Measurements from ENCODE around the gene SDE2. TPM values are rescaled to one million over a fixed set of nuclear protein-coding genes. Genes with fewer than 3 reads are reported as not detected.

SDE2 gene
- total RNA-seq, 1 experiment from 2014 or later, result 18.3 TPM

GRCh38 chr1:225944387-225944786 is 54.8 kb downstream of the SDE2 start:
- Histone ChIP-seq H3K27ac (ENCODE audit: low read length) (no peak overlapping the region), H3K9me3 (ENCODE audit: control insufficient read depth, insufficient read depth, low read depth, low read length) (no peaks in the 10 kb centered on the region), H3K27me3 (ENCODE audit: control insufficient read depth, insufficient read depth, low read length) (no peaks in the 10 kb centered on the region; the same call in 1 of the 2 replicates), H3K36me3 (ENCODE audit: control insufficient read depth, insufficient read depth, low read length) (no peaks in the 10 kb centered on the region), H3K4me1 (ENCODE audit: control insufficient read depth, insufficient read depth, low read length) (no peaks in the 10 kb centered on the region), H3K4me3 (ENCODE audit: low read depth in 2 of 2, low read length in 2 of 2) (no peak overlapping the region)
- ATAC-seq (no peak), DNase-seq (ENCODE audit: low read depth, low spot score) (no peak)
- intact Hi-C loops (cut with micrococcal nuclease; ENCODE audit: unreplicated experiment) (no loop called here), in situ Hi-C loops (cut with HindIII; ENCODE audit: low pct_unique_long_range_greater_than_20kb, low sequenced_read_pairs) (no loop called here)
- TF ChIP-seq TCF7L2 (IDR thresholded peaks at IDR 0.05; ENCODE audit: low read depth, low read length), result no peak
- TF ChIP-seq POLR2AphosphoS5 (IDR thresholded peaks at IDR 0.05; ENCODE audit: low read depth, low read length), result no peak
- TF ChIP-seq SIN3A (IDR thresholded peaks at IDR 0.05; ENCODE audit: borderline replicate concordance, insufficient read depth, low read depth, low read length), result no peak
- TF ChIP-seq REST (IDR thresholded peaks at IDR 0.05; ENCODE audit: insufficient read depth in 1 of 2, low read depth in 2 of 2, low read length in 1 of 2), result no peak
- TF ChIP-seq CTCF (IDR thresholded peaks at IDR 0.05), result no peak
- ChIA-PET POLR2A (no interaction called here), CTCF (interaction anchor here (0.6 kb wide), 1 partner anchor 34 kb away, joined by 5 read pairs; no protein-coding TSS in a partner anchor)
- no TSS peak for BruUV-seq (replicated peaks)

- ChIA-PET POLR2A (no interaction called here), CTCF (no interaction called here)
- no peak for ATAC-seq
- H3K27me3 ChIP-seq (ENCODE audit: control insufficient read depth, insufficient read depth, low read length), result no peaks in the 10 kb centered on the region; the same call in 1 of the 2 replicates
- no peaks in the 10 kb centered on the region for H3K9me3 ChIP-seq (ENCODE audit: control insufficient read depth, insufficient read depth, low read depth, low read length)
- TF ChIP-seq TCF7L2 (IDR thresholded peaks at IDR 0.05; ENCODE audit: low read depth, low read length), result no peak
- TF ChIP-seq REST (IDR thresholded peaks at IDR 0.05; ENCODE audit: insufficient read depth in 1 of 2, low read depth in 2 of 2, low read length in 1 of 2), result no peak
- TF ChIP-seq POLR2AphosphoS5 (IDR thresholded peaks at IDR 0.05; ENCODE audit: low read depth, low read length), result no peak
- TF ChIP-seq CTCF (IDR thresholded peaks at IDR 0.05), result no peak
- no peak for TF ChIP-seq SIN3A (IDR thresholded peaks at IDR 0.05; ENCODE audit: borderline replicate concordance, insufficient read depth, low read depth, low read length)
- intact Hi-C loops (cut with micrococcal nuclease; ENCODE audit: unreplicated experiment), result no loop called here
- no peak overlapping the region for H3K27ac ChIP-seq (ENCODE audit: low read length)
- no peak for DNase-seq (ENCODE audit: low read depth, low spot score)
- H3K4me1 ChIP-seq (ENCODE audit: control insufficient read depth, insufficient read depth, low read length), result no peaks in the 10 kb centered on the region
- no TSS peak for BruUV-seq (replicated peaks)
- no peak overlapping the region for H3K4me3 ChIP-seq (ENCODE audit: low read depth in 2 of 2, low read length in 2 of 2)
- in situ Hi-C loops (cut with HindIII; ENCODE audit: low pct_unique_long_range_greater_than_20kb, low sequenced_read_pairs), result no loop called here
- no peaks in the 10 kb centered on the region for H3K36me3 ChIP-seq (ENCODE audit: control insufficient read depth, insufficient read depth, low read length)
Observed at GRCh38 chr1:225943582-225943981, 55.6 kb downstream of the SDE2 start.
